HG03342 (cell line): ENCODE results near the gene MSI2.
A peak's percentile ranks its signal among the peaks of the same experiment; 100 is the strongest.

Experiments
- ATAC-seq: cut with Tn5 transposase; IDR thresholded peaks from one replicate; pipeline ENCODE4 v1.9.1; 2021; ENCODE audit warnings: mild to moderate bottlenecking, moderate library complexity; ENCODE audit not compliant: unreplicated experiment

MSI2 gene

GRCh38 chr17:57406981-57407286 lies 150.6 kb downstream of the MSI2 start:
- ATAC-seq, result no peak

GRCh38 chr17:57407287-57408070 lies 151.2 kb downstream of the MSI2 start:
- no peak for ATAC-seq

GRCh38 chr17:57408071-57408811 lies 151.9 kb downstream of the MSI2 start:
- peak; percentile 65 for ATAC-seq

- ATAC-seq, result no peak
Measured at GRCh38 chr17:57410169-57410568, 153.8 kb downstream of the MSI2 start.

GRCh38 chr17:57412520-57413096 lies 156.3 kb downstream of the MSI2 start:
- no peak for ATAC-seq

- no peak for ATAC-seq
Measured at GRCh38 chr17:57413848-57414651, 157.7 kb downstream of the MSI2 start.

- ATAC-seq, result no peak
Measured at GRCh38 chr17:57415751-57416207, 159.5 kb downstream of the MSI2 start.

GRCh38 chr17:57416369-57416768 lies 160.0 kb downstream of the MSI2 start:
- no peak for ATAC-seq

- no peak for ATAC-seq
Measured at GRCh38 chr17:57417956-57418355, 161.6 kb downstream of the MSI2 start.

- ATAC-seq, result no peak
Measured at GRCh38 chr17:57418463-57419246, 162.3 kb downstream of the MSI2 start.

GRCh38 chr17:57419940-57420550 lies 163.7 kb downstream of the MSI2 start:
- ATAC-seq, result no peak

- ATAC-seq, result no peak
Measured at GRCh38 chr17:57420734-57421717, 164.7 kb downstream of the MSI2 start.

- ATAC-seq, result peak; percentile 83
Measured at GRCh38 chr17:57422574-57423164, 166.3 kb downstream of the MSI2 start.

GRCh38 chr17:57423541-57423940 lies 167.2 kb downstream of the MSI2 start:
- no peak for ATAC-seq

- ATAC-seq, result no peak
Measured at GRCh38 chr17:57424273-57424672, 167.9 kb downstream of the MSI2 start.

- ATAC-seq, result no peak
Measured at GRCh38 chr17:57424777-57425188, 168.5 kb downstream of the MSI2 start.

GRCh38 chr17:57425431-57425830 lies 169.1 kb downstream of the MSI2 start:
- ATAC-seq, result no peak
